ENCODE results near the gene RNF220.

The RNF220 gene

DNA sequence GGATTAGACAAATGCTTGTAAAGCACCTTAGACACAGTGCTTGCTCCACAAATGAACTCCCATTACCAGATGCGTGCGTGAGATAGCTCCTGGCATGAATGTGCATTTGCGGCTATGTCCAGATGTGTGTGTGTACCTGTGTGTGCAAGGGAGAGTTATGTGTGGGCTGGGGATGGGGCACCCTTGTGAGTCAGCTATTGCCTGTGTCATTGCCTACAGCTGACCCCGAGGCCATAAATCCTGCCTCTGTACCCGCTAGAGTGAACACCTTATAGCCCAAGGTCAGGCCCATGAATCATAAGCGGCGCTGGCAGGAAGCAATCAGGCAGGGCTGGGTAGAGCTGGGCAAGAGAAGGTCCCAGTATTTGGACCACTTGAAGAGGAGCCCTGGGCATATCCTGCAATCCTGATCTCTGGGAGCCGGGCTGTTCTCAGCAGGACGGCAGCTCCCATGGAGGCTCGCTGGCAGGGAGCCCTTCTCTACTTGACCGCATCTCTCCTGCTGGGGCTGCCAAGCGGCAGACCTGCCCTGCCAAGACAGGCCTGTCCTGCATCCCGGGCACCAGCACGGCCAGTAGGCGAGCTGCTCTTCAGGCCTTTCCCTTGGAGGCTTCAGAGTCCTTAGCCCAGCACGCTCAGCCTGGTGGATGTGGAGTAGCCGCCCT, 182.9 kb downstream of the RNF220 start:
- DNase-seq (ENCODE audit: low read depth in 3 of 3): no peak

GRCh38 chr1:44588551-44589210, 183.6 kb downstream of the RNF220 start:
- no peak for DNase-seq (ENCODE audit: low read depth in 3 of 3)

GRCh38 chr1:44590475-44590874, 185.4 kb downstream of the RNF220 start:
- DNase-seq (ENCODE audit: low read depth in 3 of 3): no peak

DNA sequence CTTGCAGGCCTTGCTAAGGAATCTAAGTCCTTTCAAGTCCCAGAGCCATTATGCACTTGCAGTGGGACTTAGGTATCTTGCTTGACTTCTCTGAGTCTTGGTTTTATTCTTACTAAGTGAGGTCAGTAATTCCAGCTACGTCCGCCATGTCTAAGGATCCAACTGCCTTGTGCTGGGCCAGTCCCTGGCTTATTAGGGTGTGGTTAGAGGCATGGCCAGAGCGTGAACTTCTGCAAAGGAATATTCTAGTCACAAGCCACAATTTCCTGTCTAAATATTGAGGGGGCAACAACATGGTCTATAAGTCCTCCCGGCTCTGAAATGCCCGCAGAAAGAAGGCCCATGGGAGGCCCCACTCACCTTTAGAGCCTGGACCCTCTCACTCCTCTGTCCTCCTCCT, 186.3 kb downstream of the RNF220 start:
- no peak for DNase-seq (ENCODE audit: low read depth in 3 of 3)

- no peak for DNase-seq (ENCODE audit: low read depth in 3 of 3)
Measured at GRCh38 chr1:44592208-44593145, 187.4 kb downstream of the RNF220 start.

- DNase-seq (ENCODE audit: low read depth in 3 of 3): no peak
Measured at GRCh38 chr1:44594353-44594752, 189.3 kb downstream of the RNF220 start.

DNA sequence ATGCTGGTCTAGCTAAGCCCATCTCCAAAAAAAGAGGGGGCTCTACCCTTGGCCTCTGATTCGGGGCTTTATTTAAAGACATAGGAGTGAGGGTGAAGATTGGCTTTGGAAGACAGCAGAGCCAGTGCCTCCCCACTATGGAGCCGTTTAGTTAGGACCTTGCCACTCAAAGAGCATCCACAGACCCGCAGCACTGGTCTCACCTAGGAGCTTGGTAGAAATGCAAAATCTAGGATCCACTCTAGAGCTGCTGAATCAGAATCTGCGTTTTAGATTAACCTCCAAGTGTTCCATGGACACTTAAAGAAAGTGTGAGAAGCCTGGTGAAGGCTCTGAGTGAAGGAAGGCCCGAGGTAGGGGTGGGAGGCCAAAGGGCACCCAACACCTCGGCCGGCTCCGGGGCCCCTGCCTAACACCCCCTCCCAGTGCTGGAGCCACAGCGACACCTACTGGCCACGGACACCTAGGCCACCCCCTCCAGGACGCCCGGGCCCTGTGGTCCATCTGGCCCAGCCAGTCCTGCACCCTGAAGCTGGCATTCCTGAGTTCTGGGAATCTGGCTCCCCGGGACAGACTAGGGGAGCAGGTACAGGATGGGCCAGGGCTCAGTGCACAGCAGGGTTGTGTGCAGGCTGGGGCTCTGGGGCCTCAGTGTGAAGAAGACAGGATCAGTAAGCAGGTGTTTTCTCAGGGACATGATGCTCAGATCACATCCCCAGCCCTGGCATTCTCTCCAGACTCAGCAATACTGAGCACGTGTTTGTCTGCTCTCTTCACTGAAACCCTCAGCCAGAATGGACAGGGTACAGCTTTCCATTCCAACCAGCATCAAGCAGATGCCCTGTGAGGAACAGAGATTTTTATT, 190.0 kb downstream of the RNF220 start:
- peak; percentile 53 to 65 (median 54) for DNase-seq (ENCODE audit: low read depth in 3 of 3)

DNA sequence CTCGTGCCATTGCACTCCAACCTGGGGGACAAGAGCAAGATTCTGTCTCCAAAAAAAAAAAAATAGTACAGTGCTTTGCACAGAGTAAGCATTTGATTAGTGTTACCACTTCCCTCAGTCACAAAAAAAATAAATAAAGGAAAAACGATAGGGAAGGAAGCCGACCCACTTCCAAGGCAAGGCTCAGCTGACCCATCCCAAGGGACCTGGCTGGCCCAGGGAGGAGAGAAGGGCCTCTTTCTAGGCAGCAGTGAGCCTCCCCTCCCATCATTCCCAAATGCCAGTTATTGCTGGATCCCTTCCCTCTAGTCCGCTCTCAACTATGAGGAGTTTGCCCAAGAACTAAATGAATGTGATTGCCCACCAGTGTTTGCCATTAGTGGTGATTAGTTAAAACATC, 191.5 kb downstream of the RNF220 start:
- DNase-seq (ENCODE audit: low read depth in 3 of 3): no peak

DNA sequence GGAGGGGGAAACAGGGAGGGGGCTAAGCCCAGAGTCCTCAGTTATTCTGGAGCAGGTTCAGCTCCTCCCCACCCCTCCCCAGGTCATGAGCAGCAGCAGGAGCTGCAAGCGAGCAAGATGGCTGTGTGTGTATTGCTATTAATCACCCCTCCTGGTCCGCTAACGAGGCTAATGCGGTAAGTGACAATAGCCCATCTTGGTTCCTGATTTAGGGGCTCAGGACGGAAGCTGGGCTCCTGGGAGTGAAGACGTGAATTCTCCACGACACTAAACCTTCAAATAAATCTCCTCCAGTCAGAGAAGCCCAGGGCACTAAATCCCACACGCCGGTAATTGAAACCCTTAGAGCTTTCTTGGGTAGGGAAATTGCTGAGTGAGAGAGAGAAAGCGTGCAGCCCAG, 193.1 kb downstream of the RNF220 start:
- DNase-seq (ENCODE audit: low read depth in 3 of 3): no peak

- DNase-seq (ENCODE audit: low read depth in 3 of 3): no peak
Measured at GRCh38 chr1:44602634-44603628, 197.9 kb downstream of the RNF220 start.

DNA sequence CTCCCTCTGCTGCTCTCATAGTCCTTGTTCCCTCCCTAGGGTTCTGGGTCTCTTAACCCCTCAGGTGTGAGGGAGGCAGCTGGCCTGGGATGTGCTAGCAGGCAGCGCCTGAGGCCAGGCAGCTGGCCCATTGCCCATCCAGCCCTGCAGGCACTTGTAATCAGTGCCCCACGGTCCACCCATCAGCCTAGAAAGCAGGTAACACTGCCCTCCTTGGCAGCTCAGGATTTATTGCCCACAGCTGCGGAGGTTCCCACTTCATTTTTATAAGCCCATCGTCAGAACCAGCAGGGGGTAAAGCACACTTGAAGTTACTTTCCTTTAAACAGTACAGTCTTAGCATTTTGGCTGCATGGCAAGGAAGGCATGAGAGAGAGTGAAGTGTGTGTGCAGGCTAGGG, 198.7 kb downstream of the RNF220 start:
- no peak for DNase-seq (ENCODE audit: low read depth in 3 of 3)

DNA sequence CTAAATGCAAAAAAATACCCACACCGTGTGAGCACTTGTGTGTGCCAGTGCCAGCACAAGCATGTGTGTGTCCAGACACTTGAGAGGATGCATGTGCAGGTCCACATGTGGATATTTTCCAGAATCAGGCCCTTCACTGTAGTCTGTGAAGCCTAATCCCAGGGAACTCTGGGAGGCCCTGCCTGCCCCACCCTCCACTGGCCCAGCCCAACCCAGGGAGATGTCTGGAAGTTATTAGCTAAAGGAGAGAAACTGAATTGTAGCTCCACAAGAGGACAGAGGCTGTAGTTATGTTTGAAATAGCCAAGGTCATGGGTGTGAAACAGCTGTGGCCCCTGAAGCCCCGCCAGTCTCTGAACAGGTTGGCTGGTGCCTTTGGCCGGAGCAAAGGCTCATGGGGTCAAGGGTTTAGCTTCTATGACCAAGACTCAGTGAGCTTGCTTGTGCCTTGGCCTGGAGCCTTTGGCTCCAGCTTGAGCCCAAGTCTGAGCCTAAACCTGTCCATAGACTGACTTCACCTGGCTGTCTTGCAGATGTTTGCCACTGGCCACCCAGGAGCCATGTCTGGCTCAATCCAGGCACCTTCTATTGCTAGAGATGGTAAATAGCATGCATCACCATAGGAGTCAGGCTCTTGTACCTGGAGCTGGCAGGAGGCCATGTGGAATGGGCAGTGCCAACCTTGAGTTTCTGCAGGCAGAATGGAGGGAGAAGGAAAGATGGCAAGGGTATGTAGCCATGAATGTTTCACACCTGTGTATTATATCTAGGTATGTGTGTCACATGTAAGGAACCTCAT, 199.3 kb downstream of the RNF220 start:
- no peak for DNase-seq (ENCODE audit: low read depth in 3 of 3)

DNA sequence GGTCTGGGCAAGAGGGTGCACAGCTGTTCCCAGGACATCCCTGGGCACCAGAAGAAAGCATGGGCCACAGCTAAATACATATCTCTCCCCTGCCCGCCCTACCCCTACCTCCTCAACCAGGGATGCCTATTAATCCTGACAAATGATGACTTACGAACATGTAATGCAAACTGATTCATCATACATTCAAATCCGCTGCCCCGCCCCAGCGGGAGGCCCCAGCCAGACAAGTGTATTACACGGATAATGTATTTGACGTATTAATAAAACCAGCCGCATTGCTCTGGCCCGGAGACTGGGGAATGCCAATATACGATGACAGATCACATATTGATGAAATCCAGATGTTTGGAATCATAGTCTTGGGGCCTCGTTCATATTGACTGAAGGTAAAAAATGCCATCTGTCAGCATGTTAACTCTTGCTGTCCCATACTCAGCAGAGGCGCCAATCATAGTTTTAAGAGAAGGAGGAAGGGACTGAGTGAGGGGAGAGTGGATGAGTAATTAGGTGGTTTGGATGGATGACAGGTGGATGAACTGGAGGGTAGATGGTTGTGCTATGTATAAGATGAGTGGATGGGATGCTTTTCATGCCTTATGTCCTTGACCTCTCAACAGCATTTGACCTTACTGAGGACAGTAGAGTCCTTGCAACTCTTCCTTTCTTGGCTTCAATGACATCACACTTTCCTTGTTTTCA, 201.0 kb downstream of the RNF220 start:
- DNase-seq (ENCODE audit: low read depth in 3 of 3): no peak

GRCh38 chr1:44606701-44607281, 201.7 kb downstream of the RNF220 start:
- DNase-seq (ENCODE audit: low read depth in 3 of 3): no peak

DNA sequence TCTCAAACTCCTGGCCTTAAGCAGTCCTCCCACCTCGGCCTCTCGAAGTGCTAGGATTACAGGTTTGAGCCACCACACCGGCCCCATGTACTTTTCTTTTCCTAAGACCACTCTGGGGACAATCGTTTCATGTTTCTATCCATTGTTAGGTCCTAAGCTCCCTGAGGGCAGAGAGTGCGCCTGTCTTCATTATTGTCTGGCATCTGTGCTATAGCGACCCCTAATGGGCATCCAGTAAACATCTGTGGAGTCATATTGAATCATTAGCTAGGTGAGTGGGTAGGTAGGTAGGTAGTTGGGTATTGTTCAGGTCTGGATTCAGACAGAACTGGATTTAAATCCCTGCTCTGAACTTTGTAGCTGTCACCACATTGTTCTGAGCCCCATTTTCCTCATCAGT, 203.1 kb downstream of the RNF220 start:
- no peak for DNase-seq (ENCODE audit: low read depth in 3 of 3)

DNA sequence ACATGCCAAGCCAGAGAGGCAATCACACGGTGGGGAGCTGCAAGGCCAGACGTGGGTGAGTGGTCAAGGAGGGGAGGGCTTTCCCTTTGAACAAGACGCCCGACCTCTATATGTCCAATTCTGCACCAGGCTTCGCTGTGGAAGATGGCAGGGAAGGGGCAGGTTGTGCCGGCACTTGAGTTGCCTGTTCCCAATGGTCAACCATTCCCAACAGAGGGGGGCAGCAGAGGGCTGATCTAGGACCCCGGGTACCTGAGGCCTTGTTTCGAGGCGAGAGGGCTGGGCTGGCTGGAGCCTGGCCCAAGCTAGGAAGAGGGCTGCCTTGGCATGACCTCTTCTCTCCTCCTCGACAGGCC, 204.3 kb downstream of the RNF220 start:
- DNase-seq (ENCODE audit: low read depth in 3 of 3): no peak

- no peak for DNase-seq (ENCODE audit: low read depth in 3 of 3)
Measured at GRCh38 chr1:44609768-44610526, 204.9 kb downstream of the RNF220 start.

Measured in stimulated activated CD4-positive, alpha-beta T cell treated with anti-CD3 and anti-CD28 coated beads, TNF-alpha, amount 100 ng/mL, for 4 hours (primary cell).